ENCODE measurements around the gene NPDC1. TPM values are rescaled to one million over a fixed set of nuclear protein-coding genes. Genes with fewer than 3 reads are reported as not detected.
A peak's percentile ranks its signal among the peaks of the same experiment; 100 is the strongest.

The NPDC1 gene
- total and polyA plus RNA-seq, 2 of the 8 experiments (the other 6 are each of a cell fraction or from before 2014, with no cell fraction given), result 26.2 to 44.1 TPM

DNA sequence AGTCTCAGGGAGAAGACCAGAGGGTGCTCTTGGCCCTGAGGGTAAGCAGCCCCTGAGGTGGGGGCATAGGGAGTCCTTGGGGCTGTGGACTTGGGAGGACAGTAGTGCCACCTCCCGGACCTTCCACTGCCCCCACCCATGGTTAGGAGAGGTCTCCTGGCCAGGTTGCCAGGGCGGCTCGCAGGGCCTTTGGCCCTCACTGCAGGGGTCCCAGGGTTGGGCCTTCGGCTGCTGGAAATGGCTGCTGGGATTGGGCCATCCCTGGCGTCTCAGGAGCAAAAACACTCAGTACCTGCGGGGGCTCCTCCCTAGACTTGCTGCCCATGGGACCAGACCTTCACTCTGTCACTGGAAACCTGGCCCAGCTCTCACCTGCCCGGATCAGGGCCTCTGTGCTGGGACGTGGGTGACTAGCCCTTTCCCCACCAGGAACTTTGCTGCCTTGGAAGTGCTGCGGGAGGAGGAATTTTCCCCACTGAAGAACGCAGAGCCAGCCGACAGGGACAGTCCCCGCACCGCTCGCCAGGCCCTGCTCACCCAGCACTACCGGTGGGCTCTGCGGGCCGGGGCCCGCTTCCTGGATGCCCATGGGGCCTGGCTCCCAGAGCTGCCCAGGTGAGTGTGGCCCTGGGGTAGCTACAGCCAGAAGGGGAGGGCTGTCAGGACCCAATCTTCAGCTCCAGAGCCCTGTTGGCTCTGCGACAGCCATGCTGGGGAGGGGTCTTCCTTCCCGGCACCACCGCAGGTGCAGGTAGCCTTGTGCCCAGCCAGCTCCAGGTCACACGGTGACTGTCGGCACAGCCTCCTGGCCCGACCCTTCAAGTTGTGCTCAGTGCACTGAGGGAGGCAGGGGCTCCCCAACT, 34.5 kb upstream of the NPDC1 start:
- peaks cover 20 to 53% (median 35%) of the 10 kb centered on the region in 4 experiments for H3K27me3 ChIP-seq (replicated peaks in 1 of 4; ENCODE audit: control insufficient read depth in 3 of 4, extremely low read depth in 1 of 4, insufficient read depth in 3 of 4, low read length in 3 of 4)
- CTCF ChIA-PET (ENCODE audit: partially characterized antibody), result interaction anchor here (1.8 to 2.1 kb wide), 3 partner anchors 10 to 16 kb away, joined by 8 to 11 read pairs (median 10); partner anchors contain the start of gene SAPCD2

More for the DNA sequence above, 34.5 kb upstream of the NPDC1 start:
- Histone ChIP-seq H3K79me2 (ENCODE audit: control insufficient read depth in 1 of 2, insufficient read depth in 2 of 2, low read length in 2 of 2) (no peaks in the 10 kb centered on the region), H3K36me3 (ENCODE audit: control insufficient read depth in 2 of 4, insufficient read depth in 4 of 4, low read length in 3 of 4) (no peaks in the 10 kb centered on the region; a peak in 1 of 8 replicates), H3K56ac (replicated peaks; ENCODE audit: insufficient read length, low read depth, low read length) (no peak overlapping the region), H3K4me3 (ENCODE audit: extremely low read depth in 1 of 4, insufficient read depth in 2 of 4, low read depth in 3 of 4, low read length in 4 of 4) (no peak overlapping the region), H4K5ac (ENCODE audit: insufficient read length, low read depth, low read length) (no peak overlapping the region), H4K8ac (ENCODE audit: extremely low read depth, insufficient read depth, low read length) (peak overlapping the region; percentile 59; the same call in 1 of the 2 replicates), H2BK15ac (ENCODE audit: low read length) (no peak overlapping the region), H3K27ac (ENCODE audit: low read depth, low read length) (no peak overlapping the region), H3K23ac (ENCODE audit: insufficient read length) (no peak overlapping the region), H3K79me1 (ENCODE audit: low read depth, low read length) (no peaks in the 10 kb centered on the region), H3K4ac (replicated peaks; ENCODE audit: insufficient read length, low read depth, low read length) (no peak overlapping the region), H2AFZ (ENCODE audit: low read length) (no peak overlapping the region), H3K23me2 (ENCODE audit: low read depth, low read length) (peaks cover 13% of the 10 kb centered on the region; the same call in 1 of the 2 replicates), H2AK5ac (ENCODE audit: low read depth, low read length) (no peak overlapping the region), H2BK5ac (ENCODE audit: low read depth, low read length) (no peak overlapping the region), H3K14ac (ENCODE audit: insufficient read length) (no peak overlapping the region), H2BK20ac (ENCODE audit: low read length) (no peak overlapping the region), H4K20me1 (replicated peaks in 1 of 2; ENCODE audit: control insufficient read depth in 1 of 2, insufficient read depth in 2 of 2, low read length in 2 of 2) (peaks cover 0 to 7% of the 10 kb centered on the region in 2 experiments), H3K9me3 (ENCODE audit: insufficient read depth in 2 of 2, low read depth in 1 of 2, low read length in 1 of 2) (no peaks in the 10 kb centered on the region), H3K9ac (replicated peaks in 1 of 4; ENCODE audit: extremely low read depth in 1 of 4, low read depth in 3 of 4, low read length in 3 of 4) (no peak overlapping the region), H2BK12ac (ENCODE audit: low read depth, low read length) (no peak overlapping the region), H2BK120ac (replicated peaks; ENCODE audit: low read depth, low read length) (no peak overlapping the region), H3K4me1 (replicated peaks in 1 of 4; ENCODE audit: control insufficient read depth in 3 of 4, insufficient read depth in 4 of 4, low read length in 3 of 4) (peaks cover 0 to 13% (median 8%) of the 10 kb centered on the region in 4 experiments; a peak in 6 of 7 replicates), H3K4me2 (ENCODE audit: insufficient read depth in 1 of 2, low read depth in 2 of 2, low read length in 2 of 2) (no peak overlapping the region), H4K91ac (replicated peaks; ENCODE audit: insufficient read length, low read length) (no peak overlapping the region), H3K18ac (ENCODE audit: extremely low read depth, low read length) (no peak overlapping the region)
- DNase-seq (ENCODE audit: low read depth in 1 of 2, low spot score in 2 of 2), result no peak
- 81% methylated on average over 21 of the region's 24 CpGs; no CpG with 5 or more reads in 1 of the 2 experiments for WGBS, 2 experiments (ENCODE audit: extremely low coverage in 1 of 2, insufficient coverage in 1 of 2, insufficient read length in 1 of 2, insufficient replicate concordance in 2 of 2, low coverage in 1 of 2, low lambda C conversion rate in 2 of 2, missing lambda C conversion rate in 1 of 2)
- POLR2A ChIA-PET (ENCODE audit: partially characterized antibody), result interaction anchor here (1.1 kb wide), 1 partner anchor 14 kb away, joined by 3 read pairs; no protein-coding TSS in a partner anchor
- no peak for TF ChIP-seq MAFK (IDR thresholded peaks at IDR 0.05; ENCODE audit: low read depth, low read length)
- no peak for TF ChIP-seq CHD1 (IDR thresholded peaks at IDR 0.05; ENCODE audit: low read depth, low read length)
- TF ChIP-seq POLR2A (IDR thresholded peaks at IDR 0.05; ENCODE audit: control extremely low read depth in 1 of 2, low read depth in 2 of 2, low read length in 2 of 2), result no peak
- no peak for TF ChIP-seq YY1 (IDR thresholded peaks at IDR 0.05; ENCODE audit: low read depth, low read length)
- no peak for FAIRE-seq
